H1 (cell line): ENCODE measurements around the gene PSMG2. TPM values are rescaled to one million over a fixed set of nuclear protein-coding genes. Genes with fewer than 3 reads are reported as not detected.

Experiments used
- CTCF ChIA-PET: fragments of 300-600 bp; sonication (Branson Sonifier 250); formaldehyde crosslinking; loops from one replicate; lab custom pipeline; 2021; ENCODE audit not compliant: partially characterized antibody; lab: Charles Lee
- POLR2A ChIA-PET: fragments of 300-600 bp; sonication (Branson Sonifier 250); formaldehyde crosslinking; loops from one replicate; lab custom pipeline; 2021; ENCODE audit warnings: inconsistent platforms; ENCODE audit not compliant: partially characterized antibody; lab: Charles Lee
- DNase-seq, 2 experiments: peaks; one replicate each; pipeline versions ENCODE4 v3.0.0 to v3.0.0-alpha.2; 2010 to 2022; ENCODE audit warnings: low spot score in 2 of 2, low read depth in 1 of 2, mixed read lengths in 1 of 2
- FAIRE-seq: peaks from 2 replicates; lab custom pipeline; 2011; peaks lifted over from hg19 to GRCh38; lab: Jason Lieb, UNC
- H2AFZ ChIP-seq: 2 replicates; pipeline ENCODE4 v1.8.1; 2012; ENCODE audit warnings: low read length, inconsistent platforms
- H2AK5ac ChIP-seq: 2 replicates; pipeline ENCODE4 v1.6.1; 2013; ENCODE audit warnings: low read depth, low read length
- H2BK120ac ChIP-seq: replicated peaks from 2 replicates; pipeline ENCODE3; 2013; ENCODE audit warnings: low read depth, low read length, inconsistent platforms
- H2BK12ac ChIP-seq: 2 replicates; pipeline ENCODE4 v1.6.1; 2013; ENCODE audit warnings: low read depth, low read length
- H2BK15ac ChIP-seq: 2 replicates; pipeline ENCODE4 v1.6.1; 2013; ENCODE audit warnings: low read length
- H2BK20ac ChIP-seq: 2 replicates; pipeline ENCODE4 v1.6.1; 2013; ENCODE audit warnings: low read length
- H2BK5ac ChIP-seq: 2 replicates; pipeline ENCODE4 v1.6.1; 2013; ENCODE audit warnings: low read depth, low read length
- H3K14ac ChIP-seq: 2 replicates; pipeline ENCODE4 v1.6.1; 2013; ENCODE audit warnings: inconsistent platforms; ENCODE audit not compliant: insufficient read length
- H3K18ac ChIP-seq: 2 replicates; pipeline ENCODE4 v1.6.1; 2013; ENCODE audit warnings: low read length; ENCODE audit errors: extremely low read depth
- H3K23ac ChIP-seq: 2 replicates; pipeline ENCODE4 v1.6.1; 2013; ENCODE audit warnings: inconsistent platforms; ENCODE audit not compliant: insufficient read length
- H3K23me2 ChIP-seq: 2 replicates; pipeline ENCODE4 v1.6.1; 2013; ENCODE audit warnings: low read depth, low read length
- H3K27ac ChIP-seq: 2 replicates; pipeline ENCODE4 v1.6.1; 2011; ENCODE audit warnings: low read depth, low read length, inconsistent platforms
- H3K27me3 ChIP-seq, 4 experiments: replicated peaks in 1 of 4; 1 replicate in 1 of 4; 2 replicates in 3 of 4; pipeline versions ENCODE4 v1.6.1 to v1.8.1; 2011 to 2013; ENCODE audit warnings: low read length in 3 of 4, mild to moderate bottlenecking in 3 of 4, inconsistent platforms in 2 of 4, mixed read lengths in 2 of 4, moderate library complexity in 1 of 4; ENCODE audit not compliant: control insufficient read depth in 3 of 4, insufficient read depth in 3 of 4; ENCODE audit errors: extremely low read depth in 1 of 4
- H3K36me3 ChIP-seq, 4 experiments: 2 replicates each; pipeline versions ENCODE4 v1.6.1 to v1.8.1; 2011 to 2013; ENCODE audit warnings: mild to moderate bottlenecking in 4 of 4, low read length in 3 of 4, moderate library complexity in 2 of 4, control low read depth in 1 of 4, inconsistent platforms in 1 of 4; ENCODE audit not compliant: insufficient read depth in 4 of 4, control insufficient read depth in 2 of 4
- H3K4ac ChIP-seq: replicated peaks from 2 replicates; pipeline ENCODE3; 2013; ENCODE audit warnings: low read length, low read depth, mixed read lengths, inconsistent platforms; ENCODE audit not compliant: insufficient read length
- H3K4me1 ChIP-seq, 4 experiments: replicated peaks in 1 of 4; 1 replicate in 1 of 4; 2 replicates in 3 of 4; pipeline versions ENCODE4 v1.6.1 to v1.8.1; 2011 to 2013; ENCODE audit warnings: low read length in 3 of 4, inconsistent platforms in 2 of 4, mixed read lengths in 1 of 4; ENCODE audit not compliant: insufficient read depth in 4 of 4, control insufficient read depth in 3 of 4
- H3K4me2 ChIP-seq, 2 experiments: 2 replicates each; pipeline versions ENCODE4 v1.6.1 to v1.8.1; 2011 to 2013; ENCODE audit warnings: low read depth in 2 of 2, low read length in 2 of 2, control low read depth in 1 of 2, inconsistent platforms in 1 of 2, mild to moderate bottlenecking in 1 of 2; ENCODE audit not compliant: insufficient read depth in 1 of 2
- H3K4me3 ChIP-seq, 4 experiments: fragments of 200-600, 300-600 bp in 1 of 4; sonication (generic), shearing (Covaris generic), sonication (Bioruptor Twin) in 1 of 4; 2 replicates each; pipeline versions ENCODE4 v1.5.1 to v1.8.1; 2011 to 2016; ENCODE audit warnings: low read length in 4 of 4, low read depth in 3 of 4, control low read depth in 2 of 4, inconsistent platforms in 2 of 4, mild to moderate bottlenecking in 2 of 4, mixed read lengths in 1 of 4, moderate library complexity in 1 of 4; ENCODE audit not compliant: insufficient read depth in 2 of 4; ENCODE audit errors: extremely low read depth in 1 of 4
- H3K56ac ChIP-seq: replicated peaks from 2 replicates; pipeline ENCODE3; 2013; ENCODE audit warnings: low read depth, mild to moderate bottlenecking, mixed read lengths, low read length, inconsistent platforms; ENCODE audit not compliant: insufficient read length
- H3K79me1 ChIP-seq: 2 replicates; pipeline ENCODE4 v1.6.1; 2013; ENCODE audit warnings: low read depth, low read length, control low read depth
- H3K79me2 ChIP-seq, 2 experiments: 2 replicates each; pipeline versions ENCODE4 v1.6.1 to v1.8.1; 2012 to 2013; ENCODE audit warnings: low read length in 2 of 2, mild to moderate bottlenecking in 2 of 2, inconsistent platforms in 1 of 2; ENCODE audit not compliant: insufficient read depth in 2 of 2, control insufficient read depth in 1 of 2
- H3K9ac ChIP-seq, 4 experiments: replicated peaks in 1 of 4; 1 replicate in 1 of 4; 2 replicates in 3 of 4; pipeline versions ENCODE4 v1.6.1 to v1.8.1; 2011 to 2013; ENCODE audit warnings: low read depth in 3 of 4, low read length in 3 of 4, control low read depth in 2 of 4, mild to moderate bottlenecking in 2 of 4, moderate library complexity in 2 of 4, inconsistent platforms in 1 of 4; ENCODE audit errors: extremely low read depth in 1 of 4
- H3K9me3 ChIP-seq, 2 experiments: 2 replicates each; pipeline versions ENCODE4 v1.6.1 to v1.8.1; 2012 to 2013; ENCODE audit warnings: mild to moderate bottlenecking in 2 of 2, moderate library complexity in 2 of 2, control low read depth in 1 of 2, inconsistent platforms in 1 of 2, low read depth in 1 of 2, low read length in 1 of 2, mixed read lengths in 1 of 2; ENCODE audit not compliant: insufficient read depth in 2 of 2
- H4K20me1 ChIP-seq, 2 experiments: replicated peaks in 1 of 2; 2 replicates each; pipeline versions ENCODE3 to v1.8.1; 2011 to 2013; ENCODE audit warnings: inconsistent platforms in 2 of 2, low read length in 2 of 2, mild to moderate bottlenecking in 1 of 2; ENCODE audit not compliant: insufficient read depth in 2 of 2, control insufficient read depth in 1 of 2
- H4K5ac ChIP-seq: 2 replicates; pipeline ENCODE4 v1.6.1; 2013; ENCODE audit warnings: low read length, low read depth, mixed read lengths, inconsistent platforms; ENCODE audit not compliant: insufficient read length
- H4K8ac ChIP-seq: 2 replicates; pipeline ENCODE4 v1.8.0; 2013; ENCODE audit warnings: mild to moderate bottlenecking, moderate library complexity, low read length, inconsistent platforms; ENCODE audit not compliant: insufficient read depth; ENCODE audit errors: extremely low read depth
- H4K91ac ChIP-seq: replicated peaks from 2 replicates; pipeline ENCODE3; 2013; ENCODE audit warnings: low read length, mixed read lengths, inconsistent platforms; ENCODE audit not compliant: insufficient read length
- ATF3 ChIP-seq: IDR thresholded peaks from 2 replicates; pipeline ENCODE4 v1.6.1; 2011; ENCODE audit warnings: low read depth, mild to moderate bottlenecking, low read length; ENCODE audit not compliant: insufficient read depth
- CBX5 ChIP-seq: fragments of 300-800, 300-1000 bp; sonication (generic); IDR thresholded peaks from 2 replicates; pipeline ENCODE4 v1.7.1; 2016; ENCODE audit warnings: antibody characterized with exemption, low read length, low read depth
- CTBP2 ChIP-seq: IDR thresholded peaks from 2 replicates; pipeline ENCODE4 v1.7.0; 2011; ENCODE audit warnings: borderline replicate concordance, mild to moderate bottlenecking, moderate library complexity, mixed read lengths, low read length; ENCODE audit not compliant: insufficient read depth, insufficient read length
- E2F6 ChIP-seq: IDR thresholded peaks from 2 replicates; pipeline ENCODE4 v1.6.1; 2012; ENCODE audit warnings: inconsistent platforms
- GTF2F1 ChIP-seq: IDR thresholded peaks from 2 replicates; pipeline ENCODE4 v1.6.1; 2012; ENCODE audit warnings: low read depth, low read length, improper control_type of control experiment, borderline replicate concordance
- HDAC6 ChIP-seq: IDR thresholded peaks from one replicate; pipeline ENCODE4 v1.7.1; 2012; ENCODE audit warnings: low read depth, mild to moderate bottlenecking, inconsistent platforms, low read length, moderate library complexity
- NRF1 ChIP-seq: IDR thresholded peaks from 2 replicates; pipeline ENCODE4 v1.6.1; 2011; ENCODE audit warnings: mild to moderate bottlenecking, low read depth, low read length, improper control_type of control experiment
- PHF8 ChIP-seq: fragments of 200-600 bp; sonication (generic); conservative IDR thresholded peaks from 2 replicates; pipeline ENCODE4 v1.7.1; 2012; ENCODE audit warnings: low read depth, mild to moderate bottlenecking, inconsistent platforms, low read length, moderate library complexity
- RAD21 ChIP-seq, 2 experiments: IDR thresholded peaks in 1 of 2; conservative IDR thresholded peaks in 1 of 2; 2 replicates each; pipeline ENCODE4 v1.6.1; 2011; ENCODE audit warnings: low read depth in 2 of 2, low read length in 2 of 2, improper control_type of control experiment in 1 of 2, inconsistent platforms in 1 of 2, mild to moderate bottlenecking in 1 of 2, moderate library complexity in 1 of 2
- WGBS, 2 experiments: shearing (Covaris generic) in 1 of 2; methylation state at CpG; one replicate each; pipeline versions ENCODE4 v1.1.6 to v1.1.7; 2013 to 2015; ENCODE audit warnings: low lambda C conversion rate in 2 of 2, mixed read lengths in 2 of 2, inconsistent platforms in 1 of 2, low coverage in 1 of 2, missing lambda C conversion rate in 1 of 2; ENCODE audit not compliant: insufficient replicate concordance in 2 of 2, insufficient coverage in 1 of 2, insufficient read length in 1 of 2; ENCODE audit errors: extremely low coverage in 1 of 2, missing lambda C conversion rate in 1 of 2; 5-methylcytosine and 5-hydroxymethylcytosine counted together
- polyA plus RNA-seq, 7 experiments: library from polyadenylated mRNA; depleted of rRNA in 3 of 7; stranded (reverse) in 5 of 7; unstranded in 2 of 7; fragments of >200 nt in 5 of 7; fragments of 200-250 nt in 2 of 7; gene quantifications; 1 replicate in 5 of 7; 2 replicates in 1 of 7; 4 replicates in 1 of 7; pipeline versions ENCODE4 v1.2.1 to v1.2.3, GENCODE V29; 2011 to 2013; ENCODE audit warnings: missing spikeins in 2 of 7, mixed read lengths in 2 of 7
- total RNA-seq: library from RNA; stranded (reverse); fragmentation: NEBNext Ultra II Directional; extraction: Animal tissue kit (Norgen Biotek cat#: 25700); gene quantifications from 2 replicates; pipeline ENCODE4 v1.2.1, GENCODE V29; 2021
- TF ChIP-seq, protein P1 (sequence below): IDR thresholded peaks from 2 replicates; pipeline ENCODE4 v1.6.1; 2012; ENCODE audit warnings: low read length, inconsistent platforms

PSMG2 gene
- total and polyA plus RNA-seq, 2 of the 8 experiments (the other 6 are each of a cell fraction or from before 2014, with no cell fraction given) = 52.9 to 79.3 TPM

DNA sequence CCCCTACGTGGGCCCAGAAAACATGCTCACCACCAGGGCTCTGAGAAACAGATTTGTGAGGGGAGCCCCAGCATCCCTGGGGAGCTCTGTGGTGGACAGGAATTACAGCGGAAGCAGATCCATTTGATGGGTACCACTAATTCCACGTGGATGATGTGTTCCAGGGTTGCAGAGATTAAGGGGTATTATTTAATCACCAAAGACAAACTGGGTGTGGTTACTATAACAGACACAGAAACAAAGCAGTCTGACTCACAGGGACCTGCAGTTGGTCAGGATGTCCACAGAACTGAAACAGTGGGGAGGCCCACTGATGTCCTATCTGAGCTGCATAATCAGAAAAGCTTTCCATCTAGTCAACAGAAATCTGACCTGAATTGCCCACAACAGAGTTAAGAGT lies 65.8 kb downstream of the PSMG2 start:
- WGBS, 2 experiments = 86% methylated on average over 3 of the region's 3 CpGs; no CpG with 5 or more reads in 1 of the 2 experiments
- Histone ChIP-seq H2BK15ac (no peak overlapping the region), H3K27me3 (no peaks in the 10 kb centered on the region), H3K27ac (no peak overlapping the region), H3K23me2 (no peaks in the 10 kb centered on the region), H2AK5ac (no peak overlapping the region), H2BK5ac (no peak overlapping the region), H3K18ac (no peak overlapping the region), H3K4ac (no peak overlapping the region), H2BK120ac (no peak overlapping the region), H4K5ac (no peak overlapping the region), H3K79me2 (no peaks in the 10 kb centered on the region), H3K9me3 (no peaks in the 10 kb centered on the region), H3K23ac (no peak overlapping the region), H4K8ac (no peak overlapping the region), H3K4me2 (no peak overlapping the region), H2AFZ (no peak overlapping the region), H4K20me1 (no peaks in the 10 kb centered on the region), H3K56ac (no peak overlapping the region), H3K79me1 (no peaks in the 10 kb centered on the region), H3K14ac (no peak overlapping the region), H3K4me3 (no peak overlapping the region), H2BK20ac (no peak overlapping the region), H4K91ac (no peak overlapping the region), H3K36me3 (no peaks in the 10 kb centered on the region), H3K4me1 (peaks cover 0 to 6% (median 4%) of the 10 kb centered on the region in 4 experiments; a peak in 4 of 7 replicates), H2BK12ac (no peak overlapping the region), H3K9ac (no peak overlapping the region)
- DNase-seq = no peak
- FAIRE-seq = no peak
- POLR2A ChIA-PET = interaction anchor here (0.7 to 1.6 kb wide), 3 partner anchors 10 to 180 kb away, joined by 3 read pairs; partner anchors contain the start of gene SEH1L
- CTCF ChIA-PET = interaction anchor here (0.9 to 2.6 kb wide), 4 partner anchors 14 to 166 kb away, joined by 3 to 7 read pairs (median 4); no protein-coding TSS in a partner anchor
- TF ChIP-seq CBX5 = no peak
- no peak for TF ChIP-seq GTF2F1
- TF ChIP-seq, protein P1, sequence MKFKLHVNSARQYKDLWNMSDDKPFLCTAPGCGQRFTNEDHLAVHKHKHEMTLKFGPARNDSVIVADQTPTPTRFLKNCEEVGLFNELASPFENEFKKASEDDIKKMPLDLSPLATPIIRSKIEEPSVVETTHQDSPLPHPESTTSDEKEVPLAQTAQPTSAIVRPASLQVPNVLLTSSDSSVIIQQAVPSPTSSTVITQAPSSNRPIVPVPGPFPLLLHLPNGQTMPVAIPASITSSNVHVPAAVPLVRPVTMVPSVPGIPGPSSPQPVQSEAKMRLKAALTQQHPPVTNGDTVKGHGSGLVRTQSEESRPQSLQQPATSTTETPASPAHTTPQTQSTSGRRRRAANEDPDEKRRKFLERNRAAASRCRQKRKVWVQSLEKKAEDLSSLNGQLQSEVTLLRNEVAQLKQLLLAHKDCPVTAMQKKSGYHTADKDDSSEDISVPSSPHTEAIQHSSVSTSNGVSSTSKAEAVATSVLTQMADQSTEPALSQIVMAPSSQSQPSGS = no peak
- no peak for TF ChIP-seq ATF3
- TF ChIP-seq E2F6 = no peak
- no peak for TF ChIP-seq CTBP2
- no peak for TF ChIP-seq PHF8
- no peak for TF ChIP-seq HDAC6
- no peak for TF ChIP-seq RAD21 (IDR thresholded peaks at IDR 0.05 in 1 of 2, conservative IDR thresholded peaks at IDR 0.05 in 1 of 2; ENCODE audit: low read depth in 2 of 2, low read length in 2 of 2)
- no peak for TF ChIP-seq NRF1
